Mesendoderm (in vitro differentiated cells): ENCODE data around the gene BMI1.

Experiments used
- DNase-seq: peaks from one replicate; pipeline ENCODE4 v3.0.0; 2013
- H2AK5ac ChIP-seq: 2 replicates; pipeline ENCODE4 v1.6.1; 2013; ENCODE audit warnings: low read length, inconsistent platforms
- H2BK120ac ChIP-seq: 2 replicates; pipeline ENCODE4 v1.6.1; 2013; ENCODE audit warnings: low read depth, mild to moderate bottlenecking, low read length, moderate library complexity, mixed read lengths
- H2BK15ac ChIP-seq: replicated peaks from 2 replicates; pipeline ENCODE4 v1.6.1; 2013; ENCODE audit warnings: low read depth, mild to moderate bottlenecking, moderate library complexity
- H2BK5ac ChIP-seq: 2 replicates; pipeline ENCODE4 v1.6.1; 2013; ENCODE audit warnings: low read length, inconsistent platforms
- H3K18ac ChIP-seq: 2 replicates; pipeline ENCODE4 v1.6.1; 2013; ENCODE audit warnings: mild to moderate bottlenecking, low read length, mixed read lengths
- H3K23ac ChIP-seq: one replicate; pipeline ENCODE4 v1.6.1; 2013; ENCODE audit warnings: low read length
- H3K27ac ChIP-seq: 2 replicates; pipeline ENCODE4 v1.5.1; 2013; ENCODE audit warnings: low read depth, mild to moderate bottlenecking, inconsistent platforms, low read length, moderate library complexity
- H3K27me3 ChIP-seq: 2 replicates; pipeline ENCODE4 v1.6.1; 2013; ENCODE audit warnings: low read length, control low read depth, mild to moderate bottlenecking, inconsistent platforms; ENCODE audit not compliant: insufficient read depth, poor library complexity
- H3K36me3 ChIP-seq: 2 replicates; pipeline ENCODE4 v1.6.1; 2013; ENCODE audit warnings: low read length, inconsistent platforms; ENCODE audit not compliant: control insufficient read depth, insufficient read depth
- H3K4ac ChIP-seq: one replicate; pipeline ENCODE4 v1.6.1; 2013; ENCODE audit warnings: low read depth, mild to moderate bottlenecking, low read length, moderate library complexity
- H3K4me1 ChIP-seq: 2 replicates; pipeline ENCODE4 v1.6.1; 2013; ENCODE audit warnings: low read depth, low read length, inconsistent platforms; ENCODE audit not compliant: control insufficient read depth
- H3K4me2 ChIP-seq: 2 replicates; pipeline ENCODE4 v1.6.1; 2013; ENCODE audit warnings: low read length
- H3K4me3 ChIP-seq: 2 replicates; pipeline ENCODE4 v1.5.1; 2013; ENCODE audit warnings: mild to moderate bottlenecking, low read length
- H3K56ac ChIP-seq: one replicate; pipeline ENCODE4 v1.6.1; 2013; ENCODE audit warnings: low read length
- H3K79me1 ChIP-seq: 2 replicates; pipeline ENCODE4 v1.6.1; 2013; ENCODE audit warnings: low read length, inconsistent platforms
- H3K79me2 ChIP-seq: 2 replicates; pipeline ENCODE4 v1.6.1; 2013; ENCODE audit warnings: mild to moderate bottlenecking, low read length; ENCODE audit not compliant: control insufficient read depth, insufficient read depth
- H3K9ac ChIP-seq: 2 replicates; pipeline ENCODE4 v1.6.1; 2013; ENCODE audit warnings: low read length, inconsistent platforms
- H4K5ac ChIP-seq: one replicate; pipeline ENCODE4 v1.6.1; 2013; ENCODE audit warnings: low read length
- H4K8ac ChIP-seq: one replicate; pipeline ENCODE4 v1.6.1; 2013; ENCODE audit warnings: low read depth, mild to moderate bottlenecking, control low read depth, low read length, moderate library complexity
- WGBS: extraction: QIAGEN DNeasy Blood & Tissue Kit; methylation state at CpG from one replicate; pipeline ENCODE4 v1.1.7; 2013; ENCODE audit warnings: low lambda C conversion rate, missing lambda C conversion rate; ENCODE audit not compliant: insufficient coverage; ENCODE audit errors: extremely low coverage; 5-methylcytosine and 5-hydroxymethylcytosine counted together

The BMI1 gene

GRCh38 chr10:22316286-22317075 lies 4.4 kb upstream of the BMI1 start, which contains the start of gene COMMD3:
TSS of gene COMMD3 (plus strand) at chr10:22316388. CDS start at chr10:22316418, 30 bp downstream.
- no peak within 1 kb of the TSS for H2BK15ac ChIP-seq
- H4K8ac ChIP-seq = no peak within 1 kb of the TSS
- no CpG with 5 or more reads among the region's 63 CpGs for WGBS
- no peak within 1 kb of the TSS for H2BK5ac ChIP-seq
- no peak within 1 kb of the TSS for H3K23ac ChIP-seq
- no peaks in the 10 kb centered on the region for H3K36me3 ChIP-seq
- no peaks in the 10 kb centered on the region for H3K79me2 ChIP-seq
- H2AK5ac ChIP-seq = no peak within 1 kb of the TSS
- H3K9ac ChIP-seq = peak within 1 kb of the TSS; percentile 80
- H3K56ac ChIP-seq = peak within 1 kb of the TSS; percentile 90
- peak within 1 kb of the TSS; percentile 78 for H3K4me3 ChIP-seq
- H3K27me3 ChIP-seq = peaks cover 9% of the 10 kb centered on the region
- peak within 1 kb of the TSS; percentile 32 for H2BK120ac ChIP-seq
- H3K18ac ChIP-seq = peak within 1 kb of the TSS; percentile 80
- no peak within 1 kb of the TSS for H3K4ac ChIP-seq
- no peak within 1 kb of the TSS for H3K27ac ChIP-seq
- H4K5ac ChIP-seq = no peak within 1 kb of the TSS
- no peaks in the 10 kb centered on the region for H3K79me1 ChIP-seq
- no peaks in the 10 kb centered on the region for H3K4me1 ChIP-seq
- H3K4me2 ChIP-seq = peak within 1 kb of the TSS; percentile 81
- peak; percentile 90 for DNase-seq

DNA sequence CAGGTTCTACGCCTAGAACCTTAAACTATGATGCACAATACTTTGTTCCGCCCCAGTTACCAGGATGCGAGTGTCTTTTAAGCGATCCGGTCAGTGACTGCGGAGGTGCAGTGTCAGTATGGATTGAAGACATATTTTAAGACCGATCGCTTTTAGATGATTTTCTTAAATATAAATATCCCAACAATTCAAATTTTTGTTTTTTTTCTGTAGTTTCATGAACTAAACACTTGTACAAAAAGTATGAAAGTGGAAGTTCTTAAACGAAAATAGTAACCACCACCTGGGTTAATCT lies 3.9 kb upstream of the BMI1 start:
- H3K27me3 ChIP-seq = peaks cover 10% of the 10 kb centered on the region
- no peaks in the 10 kb centered on the region for H3K36me3 ChIP-seq
- no peak overlapping the region for H3K27ac ChIP-seq
- H3K56ac ChIP-seq = peak overlapping the region; percentile 9
- H2BK5ac ChIP-seq = no peak overlapping the region
- WGBS = no CpG with 5 or more reads among the region's 9 CpGs
- H3K4me3 ChIP-seq = no peak overlapping the region
- no peak overlapping the region for H2AK5ac ChIP-seq
- H3K23ac ChIP-seq = no peak overlapping the region
- no peak overlapping the region for H3K18ac ChIP-seq
- no peaks in the 10 kb centered on the region for H3K79me1 ChIP-seq
- H2BK120ac ChIP-seq = no peak overlapping the region
- no peaks in the 10 kb centered on the region for H3K79me2 ChIP-seq
- H4K8ac ChIP-seq = no peak overlapping the region
- H3K4me1 ChIP-seq = no peaks in the 10 kb centered on the region
- H3K9ac ChIP-seq = no peak overlapping the region
- no peak overlapping the region for H3K4ac ChIP-seq
- no peak overlapping the region for H4K5ac ChIP-seq
- H3K4me2 ChIP-seq = peak overlapping the region; percentile 81
- no peak overlapping the region for H2BK15ac ChIP-seq
- no peak for DNase-seq

- Histone ChIP-seq H3K4me3 (no peak overlapping the region), H2AK5ac (no peak overlapping the region)
These were observed 2.9 kb upstream of the BMI1 start for GRCh38 chr10:22317771-22318565.

GRCh38 chr10:22318772-22319171 lies 2.1 kb upstream of the BMI1 start:
- H3K4me3 ChIP-seq = no peak overlapping the region
- H3K4ac ChIP-seq = no peak overlapping the region
- H4K8ac ChIP-seq = no peak overlapping the region
- H2AK5ac ChIP-seq = no peak overlapping the region
- H3K79me2 ChIP-seq = no peaks in the 10 kb centered on the region
- no CpG with 5 or more reads among the region's 3 CpGs for WGBS
- H3K36me3 ChIP-seq = no peaks in the 10 kb centered on the region
- no peak for DNase-seq
- no peak overlapping the region for H3K56ac ChIP-seq
- H3K79me1 ChIP-seq = no peaks in the 10 kb centered on the region
- no peak overlapping the region for H3K23ac ChIP-seq
- H3K27ac ChIP-seq = no peak overlapping the region
- H3K4me1 ChIP-seq = peaks cover 3% of the 10 kb centered on the region
- H2BK5ac ChIP-seq = no peak overlapping the region
- H2BK15ac ChIP-seq = no peak overlapping the region
- no peak overlapping the region for H3K9ac ChIP-seq
- no peak overlapping the region for H3K18ac ChIP-seq
- no peak overlapping the region for H4K5ac ChIP-seq
- no peak overlapping the region for H2BK120ac ChIP-seq
- H3K27me3 ChIP-seq = peaks cover 23% of the 10 kb centered on the region
- H3K4me2 ChIP-seq = no peak overlapping the region

More at GRCh38 chr10:22317771-22318565, 2.9 kb upstream of the BMI1 start:
- peak; percentile 52 for DNase-seq
- Histone ChIP-seq H3K27ac (no peak overlapping the region), H3K23ac (no peak overlapping the region), H3K4me1 (no peaks in the 10 kb centered on the region), H2BK120ac (no peak overlapping the region), H2BK15ac (no peak overlapping the region), H3K79me1 (no peaks in the 10 kb centered on the region), H3K4ac (no peak overlapping the region), H3K36me3 (no peaks in the 10 kb centered on the region), H3K9ac (no peak overlapping the region), H3K18ac (no peak overlapping the region), H3K56ac (no peak overlapping the region), H3K27me3 (peaks cover 19% of the 10 kb centered on the region), H4K5ac (no peak overlapping the region), H3K79me2 (no peaks in the 10 kb centered on the region), H3K4me2 (no peak overlapping the region), H4K8ac (no peak overlapping the region), H2BK5ac (no peak overlapping the region)
- WGBS = no CpG with 5 or more reads among the region's 6 CpGs

- Histone ChIP-seq H2BK120ac (no peak overlapping the region), H3K79me1 (no peaks in the 10 kb centered on the region), H3K27ac (no peak overlapping the region), H3K18ac (no peak overlapping the region), H2AK5ac (no peak overlapping the region), H3K23ac (no peak overlapping the region), H2BK5ac (no peak overlapping the region), H4K8ac (no peak overlapping the region), H3K4me1 (peaks cover 3% of the 10 kb centered on the region), H4K5ac (no peak overlapping the region), H3K4me3 (no peak overlapping the region), H3K9ac (no peak overlapping the region), H2BK15ac (no peak overlapping the region), H3K27me3 (peaks cover 27% of the 10 kb centered on the region), H3K4ac (no peak overlapping the region), H3K4me2 (no peak overlapping the region), H3K36me3 (no peaks in the 10 kb centered on the region), H3K79me2 (no peaks in the 10 kb centered on the region), H3K56ac (no peak overlapping the region)
- DNase-seq = no peak
- WGBS = no CpG with 5 or more reads among the region's 10 CpGs
These were observed 1.3 kb upstream of the BMI1 start for GRCh38 chr10:22319547-22319979.
